Measurements from ENCODE around the gene FNDC3A. TPM values are rescaled to one million over a fixed set of nuclear protein-coding genes. Genes with fewer than 3 reads are reported as not detected.

The FNDC3A gene
- total and polyA plus RNA-seq, 12 donors = 24.4 to 91.2 (median 62.4) TPM

DNA sequence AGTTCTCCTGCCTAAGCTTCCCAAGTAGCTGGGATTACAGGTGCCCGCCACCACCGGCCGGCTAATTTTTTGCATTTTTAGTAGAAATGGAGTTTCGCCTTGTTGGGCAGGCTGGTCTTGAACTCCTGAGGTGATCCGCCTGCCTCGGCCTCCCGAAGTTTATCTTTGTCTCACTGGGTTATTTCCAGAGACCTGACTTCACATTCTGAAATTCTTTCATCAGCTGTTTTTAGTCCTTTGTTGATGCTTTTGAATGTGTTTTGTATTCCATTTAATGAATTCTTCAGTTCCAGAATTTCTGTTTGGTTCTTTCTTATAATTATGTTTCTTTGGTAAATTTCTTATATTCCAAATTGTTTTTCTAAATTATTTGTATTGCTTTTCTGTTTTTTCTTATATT lies 189.0 kb downstream of the FNDC3A start:
- intact Hi-C loops (cut with DNase I) = no loop called here
- 99% methylated on average over 7 of the region's 7 CpGs for WGBS, 4 donors
- TF ChIP-seq POLR2A (IDR thresholded peaks at IDR 0.05) = no peak
- TF ChIP-seq, protein P1, sequence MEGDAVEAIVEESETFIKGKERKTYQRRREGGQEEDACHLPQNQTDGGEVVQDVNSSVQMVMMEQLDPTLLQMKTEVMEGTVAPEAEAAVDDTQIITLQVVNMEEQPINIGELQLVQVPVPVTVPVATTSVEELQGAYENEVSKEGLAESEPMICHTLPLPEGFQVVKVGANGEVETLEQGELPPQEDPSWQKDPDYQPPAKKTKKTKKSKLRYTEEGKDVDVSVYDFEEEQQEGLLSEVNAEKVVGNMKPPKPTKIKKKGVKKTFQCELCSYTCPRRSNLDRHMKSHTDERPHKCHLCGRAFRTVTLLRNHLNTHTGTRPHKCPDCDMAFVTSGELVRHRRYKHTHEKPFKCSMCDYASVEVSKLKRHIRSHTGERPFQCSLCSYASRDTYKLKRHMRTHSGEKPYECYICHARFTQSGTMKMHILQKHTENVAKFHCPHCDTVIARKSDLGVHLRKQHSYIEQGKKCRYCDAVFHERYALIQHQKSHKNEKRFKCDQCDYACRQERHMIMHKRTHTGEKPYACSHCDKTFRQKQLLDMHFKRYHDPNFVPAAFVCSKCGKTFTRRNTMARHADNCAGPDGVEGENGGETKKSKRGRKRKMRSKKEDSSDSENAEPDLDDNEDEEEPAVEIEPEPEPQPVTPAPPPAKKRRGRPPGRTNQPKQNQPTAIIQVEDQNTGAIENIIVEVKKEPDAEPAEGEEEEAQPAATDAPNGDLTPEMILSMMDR (IDR thresholded peaks at IDR 0.05) = no peak
- Histone ChIP-seq H3K4me3 (no peak overlapping the region), H3K9me3 (replicated peaks in 1 of 3) (peaks cover 0 to 19% (median 0%) of the 10 kb centered on the region in 3 donors), H3K36me3 (replicated peaks in 1 of 2) (peaks cover 0 to 14% of the 10 kb centered on the region in 2 donors), H3K4me1 (replicated peaks in 1 of 2) (no peaks in the 10 kb centered on the region), H3K27ac (no peak overlapping the region), H3K27me3 (no peaks in the 10 kb centered on the region)
- DNase-seq = no peak

DNA sequence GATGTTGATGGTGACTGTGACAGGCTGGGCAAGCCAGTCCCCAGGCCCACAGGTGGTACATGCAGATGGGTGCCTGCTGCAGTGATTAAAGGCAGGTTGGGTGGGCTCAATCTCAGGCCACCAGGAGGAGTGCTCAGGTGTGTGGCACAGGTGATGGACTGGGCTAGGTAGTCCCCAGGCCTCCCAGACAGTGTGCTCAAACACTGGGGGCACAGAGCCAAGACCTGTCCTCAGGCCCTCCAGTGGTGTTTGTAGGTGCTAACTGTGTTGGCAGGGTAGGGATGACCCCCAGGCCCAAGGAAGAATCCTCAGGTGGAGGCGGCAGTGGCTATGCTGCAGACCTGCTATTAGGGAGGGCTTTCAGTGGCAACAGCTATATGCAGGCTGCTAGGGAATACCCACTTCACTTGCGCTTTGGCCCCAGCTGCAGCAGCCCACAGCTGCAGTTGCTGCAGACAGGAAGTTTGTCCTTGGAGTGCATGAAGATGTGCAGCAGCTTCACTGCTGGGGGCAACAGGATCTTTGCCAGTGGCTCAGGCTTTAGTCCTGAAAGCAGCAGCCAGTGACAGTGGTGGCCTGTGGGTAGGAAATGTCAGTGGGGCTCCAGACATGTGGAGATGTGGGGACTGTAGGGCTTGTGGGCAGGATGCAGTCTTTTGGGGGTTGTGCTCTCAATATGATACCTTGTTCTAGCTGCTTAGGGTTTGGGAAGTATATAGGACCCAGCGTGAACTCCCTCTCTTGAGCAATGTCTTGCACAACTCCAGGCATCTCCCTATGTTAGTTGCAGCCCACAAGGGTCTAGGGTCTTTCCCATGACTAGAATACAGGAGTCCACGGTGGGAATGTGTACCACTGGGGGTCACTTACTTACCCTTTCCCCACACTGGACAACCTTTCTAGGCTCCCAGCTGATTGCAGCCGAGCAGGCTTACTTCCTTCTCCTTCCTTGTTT lies 190.4 kb downstream of the FNDC3A start:
- Histone ChIP-seq H3K27ac (no peak overlapping the region), H3K36me3 (replicated peaks in 1 of 2) (peaks cover 0 to 14% of the 10 kb centered on the region in 2 donors), H3K4me1 (replicated peaks in 1 of 2) (no peaks in the 10 kb centered on the region), H3K27me3 (no peaks in the 10 kb centered on the region), H3K9me3 (replicated peaks in 1 of 3) (peaks cover 0 to 19% (median 0%) of the 10 kb centered on the region in 3 donors), H3K4me3 (no peak overlapping the region)
- no peak for TF ChIP-seq POLR2A (IDR thresholded peaks at IDR 0.05)
- TF ChIP-seq, protein P1 (IDR thresholded peaks at IDR 0.05) = no peak
- WGBS, 4 donors = 79 to 95% (median 91%) methylated on average over 2 to 5 of the region's 5 CpGs
- intact Hi-C loops (cut with DNase I) = no loop called here
- DNase-seq = no peak

DNA sequence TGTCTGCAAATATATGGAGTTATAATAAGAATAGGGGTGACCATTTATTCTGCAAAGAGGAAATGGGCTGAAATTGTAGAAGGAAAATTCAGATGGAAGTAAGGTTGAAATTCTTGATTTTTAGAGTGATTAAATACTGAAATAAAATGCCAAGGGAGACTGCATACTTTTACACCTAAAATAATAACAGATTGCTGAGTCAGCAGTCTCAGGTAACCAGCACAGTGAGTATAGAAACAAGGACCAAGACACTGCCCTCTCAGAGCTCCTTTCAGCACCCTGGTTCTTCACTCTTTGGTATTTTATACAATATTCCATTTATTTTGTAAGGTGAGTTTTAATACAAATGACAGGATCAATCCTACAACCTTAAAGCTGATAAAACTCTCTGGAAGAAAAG lies 195.6 kb downstream of the FNDC3A start:
- no peak overlapping the region for H3K4me3 ChIP-seq
- no peak overlapping the region for H3K27ac ChIP-seq
- H3K36me3 ChIP-seq (replicated peaks in 1 of 2) = peaks cover 0 to 28% of the 10 kb centered on the region in 2 donors
- DNase-seq = no peak
- TF ChIP-seq POLR2A (IDR thresholded peaks at IDR 0.05) = no peak
- TF ChIP-seq, protein P1 (IDR thresholded peaks at IDR 0.05) = no peak
- no peaks in the 10 kb centered on the region for H3K9me3 ChIP-seq (replicated peaks in 1 of 3)
- no peaks in the 10 kb centered on the region for H3K4me1 ChIP-seq (replicated peaks in 1 of 2)
- intact Hi-C loops (cut with DNase I) = no loop called here
- no peaks in the 10 kb centered on the region for H3K27me3 ChIP-seq

DNA sequence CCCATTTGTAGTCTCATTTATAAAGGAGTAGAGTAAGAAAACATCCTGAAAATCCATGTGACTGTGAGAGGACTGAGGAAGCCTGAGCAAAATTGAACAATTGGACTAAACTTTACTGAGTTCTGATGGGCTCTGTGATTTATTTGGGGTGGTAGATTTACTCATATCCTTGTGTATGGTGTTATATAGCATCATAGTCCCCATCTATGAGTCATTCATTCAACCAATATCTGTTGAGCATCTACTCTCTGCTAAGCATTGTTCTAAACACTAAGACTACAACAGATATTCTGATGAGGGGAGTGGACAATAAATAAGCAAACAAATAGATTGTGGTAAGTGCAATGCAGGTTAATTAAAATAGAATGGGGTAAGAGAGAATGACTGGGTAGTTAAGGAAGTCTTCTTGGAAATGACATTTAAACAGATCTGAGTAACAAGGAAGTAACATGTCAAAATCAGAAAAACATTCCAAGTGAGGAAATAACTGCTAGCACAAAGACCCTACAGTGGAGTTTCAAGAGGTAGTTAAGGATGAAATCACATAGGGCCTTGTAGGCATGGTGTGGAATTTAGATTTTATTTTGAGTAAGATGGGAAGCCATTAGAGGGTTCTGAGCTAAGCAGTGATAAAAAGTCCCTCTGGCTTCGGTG lies 208.1 kb downstream of the FNDC3A start:
- intact Hi-C loops (cut with DNase I) = no loop called here
- H3K27ac ChIP-seq = no peak overlapping the region
- H3K9me3 ChIP-seq (replicated peaks in 1 of 3) = no peaks in the 10 kb centered on the region
- DNase-seq = no peak
- 28 to 42% (median 39%) methylated on average over 1 of the region's 1 CpG for WGBS, 4 donors
- no peak for TF ChIP-seq POLR2A (IDR thresholded peaks at IDR 0.05)
- TF ChIP-seq, protein P1 (IDR thresholded peaks at IDR 0.05) = no peak
- peaks cover 0 to 34% of the 10 kb centered on the region in 2 donors for H3K36me3 ChIP-seq (replicated peaks in 1 of 2)
- no peaks in the 10 kb centered on the region for H3K4me1 ChIP-seq (replicated peaks in 1 of 2)
- no peaks in the 10 kb centered on the region for H3K27me3 ChIP-seq
- no peak overlapping the region for H3K4me3 ChIP-seq
